Trophoblast cell (in vitro differentiated cells and primary cell): ENCODE measurements around the gene AGR3.

Experiments
- DNase-seq, 2 donors: peaks; one replicate each; pipeline ENCODE4 v3.0.0-alpha.2; 2016
- H2AFZ ChIP-seq: 2 replicates; pipeline ENCODE4 v1.6.1; 2013; ENCODE audit warnings: low read length, moderate library complexity, mild to moderate bottlenecking; ENCODE audit not compliant: insufficient read depth, poor library complexity
- H2AK5ac ChIP-seq: 2 replicates; pipeline ENCODE4 v1.6.1; 2013; ENCODE audit warnings: mild to moderate bottlenecking, low read length
- H2BK120ac ChIP-seq: 2 replicates; pipeline ENCODE4 v1.6.1; 2013; ENCODE audit warnings: low read length, mild to moderate bottlenecking, moderate library complexity; ENCODE audit not compliant: insufficient read depth, poor library complexity
- H2BK12ac ChIP-seq: 2 replicates; pipeline ENCODE4 v1.6.1; 2013; ENCODE audit warnings: mild to moderate bottlenecking, low read length, moderate library complexity
- H2BK5ac ChIP-seq: 2 replicates; pipeline ENCODE4 v1.6.1; 2013; ENCODE audit warnings: low read length, low read depth, moderate library complexity, mild to moderate bottlenecking; ENCODE audit not compliant: poor library complexity
- H3K14ac ChIP-seq: 2 replicates; pipeline ENCODE4 v1.6.1; 2013; ENCODE audit warnings: mild to moderate bottlenecking, low read length
- H3K18ac ChIP-seq: 2 replicates; pipeline ENCODE4 v1.6.1; 2013; ENCODE audit warnings: mild to moderate bottlenecking, low read length
- H3K23ac ChIP-seq: 2 replicates; pipeline ENCODE4 v1.6.1; 2013; ENCODE audit warnings: low read length
- H3K27ac ChIP-seq: 2 replicates; pipeline ENCODE4 v1.5.1; 2013; ENCODE audit warnings: low read depth, mild to moderate bottlenecking, inconsistent platforms, low read length, moderate library complexity
- H3K27me3 ChIP-seq: 2 replicates; pipeline ENCODE4 v1.6.1; 2013; ENCODE audit warnings: inconsistent platforms, mild to moderate bottlenecking, low read length, moderate library complexity; ENCODE audit not compliant: insufficient read depth
- H3K36me3 ChIP-seq, 2 experiments: 1 replicate in 1 of 2; 2 replicates in 1 of 2; pipeline ENCODE4 v1.6.1; 2013; ENCODE audit warnings: low read length in 2 of 2, mild to moderate bottlenecking in 2 of 2, moderate library complexity in 1 of 2; ENCODE audit not compliant: insufficient read depth in 2 of 2, control insufficient read depth in 1 of 2
- H3K4ac ChIP-seq: 2 replicates; pipeline ENCODE4 v1.6.1; 2013; ENCODE audit warnings: low read depth, mild to moderate bottlenecking, low read length, moderate library complexity
- H3K4me1 ChIP-seq, 2 experiments: 1 replicate in 1 of 2; 2 replicates in 1 of 2; pipeline ENCODE4 v1.6.1; 2013; ENCODE audit warnings: low read length in 2 of 2, mild to moderate bottlenecking in 2 of 2, moderate library complexity in 1 of 2; ENCODE audit not compliant: insufficient read depth in 2 of 2, control insufficient read depth in 1 of 2
- H3K4me2 ChIP-seq: 2 replicates; pipeline ENCODE4 v1.6.1; 2013; ENCODE audit warnings: inconsistent platforms, mild to moderate bottlenecking, low read length, moderate library complexity
- H3K4me3 ChIP-seq: 2 replicates; pipeline ENCODE4 v1.5.1; 2013; ENCODE audit warnings: mild to moderate bottlenecking, low read depth, low read length, inconsistent platforms
- H3K79me1 ChIP-seq: one replicate; pipeline ENCODE4 v1.6.1; 2013; ENCODE audit warnings: low read length
- H3K79me2 ChIP-seq: 2 replicates; pipeline ENCODE4 v1.6.1; 2013; ENCODE audit warnings: low read length, mild to moderate bottlenecking; ENCODE audit not compliant: control insufficient read depth, insufficient read depth, poor library complexity
- H3K9ac ChIP-seq: 2 replicates; pipeline ENCODE4 v1.6.1; 2013; ENCODE audit warnings: mild to moderate bottlenecking, low read length
- H3K9me3 ChIP-seq: 2 replicates; pipeline ENCODE4 v1.6.1; 2013; ENCODE audit warnings: low read depth, mild to moderate bottlenecking, control low read depth, inconsistent platforms, low read length; ENCODE audit not compliant: insufficient read depth
- H4K12ac ChIP-seq: 2 replicates; pipeline ENCODE4 v1.6.1; 2013; ENCODE audit warnings: low read depth, mild to moderate bottlenecking, low read length, moderate library complexity
- H4K8ac ChIP-seq: 2 replicates; pipeline ENCODE4 v1.6.1; 2013; ENCODE audit warnings: low read depth, mild to moderate bottlenecking, low read length, moderate library complexity
- H4K91ac ChIP-seq: one replicate; pipeline ENCODE4 v1.6.1; 2013; ENCODE audit warnings: low read depth, mild to moderate bottlenecking, low read length, moderate library complexity
- WGBS: extraction: QIAGEN DNeasy Blood & Tissue Kit; methylation state at CpG from one replicate; pipeline ENCODE4 v1.1.7; 2013; ENCODE audit warnings: missing lambda C conversion rate; ENCODE audit not compliant: insufficient read length, insufficient coverage; ENCODE audit errors: extremely low coverage; 5-methylcytosine and 5-hydroxymethylcytosine counted together

AGR3 gene

GRCh38 chr7:16926283-16926682, 44.5 kb upstream of the AGR3 start:
- Histone ChIP-seq H4K91ac (no peak overlapping the region), H2BK5ac (no peak overlapping the region), H4K12ac (no peak overlapping the region), H2AK5ac (no peak overlapping the region), H2AFZ (no peak overlapping the region), H2BK120ac (no peak overlapping the region), H3K79me2 (no peaks in the 10 kb centered on the region), H3K9me3 (no peaks in the 10 kb centered on the region), H3K4me1 (peaks cover 0 to 2% of the 10 kb centered on the region in 2 experiments), H2BK12ac (no peak overlapping the region), H3K14ac (no peak overlapping the region), H3K36me3 (no peaks in the 10 kb centered on the region), H3K18ac (no peak overlapping the region), H3K27me3 (no peaks in the 10 kb centered on the region), H3K27ac (no peak overlapping the region), H3K79me1 (no peaks in the 10 kb centered on the region), H3K9ac (no peak overlapping the region), H3K23ac (no peak overlapping the region), H3K4ac (no peak overlapping the region), H4K8ac (no peak overlapping the region), H3K4me2 (no peak overlapping the region), H3K4me3 (no peak overlapping the region)
- DNase-seq: peak; percentile 17 to 57
- no CpG with 5 or more reads among the region's 2 CpGs for WGBS

GRCh38 chr7:16925609-16926008, 43.8 kb upstream of the AGR3 start:
- no CpG with 5 or more reads among the region's 3 CpGs for WGBS
- Histone ChIP-seq H3K36me3 (no peaks in the 10 kb centered on the region), H3K4me3 (no peak overlapping the region), H2BK120ac (no peak overlapping the region), H4K12ac (no peak overlapping the region), H4K8ac (no peak overlapping the region), H3K4me1 (peaks cover 0 to 2% of the 10 kb centered on the region in 2 experiments), H4K91ac (no peak overlapping the region), H3K79me2 (no peaks in the 10 kb centered on the region), H3K4ac (no peak overlapping the region), H3K27ac (no peak overlapping the region), H3K18ac (no peak overlapping the region), H3K9ac (no peak overlapping the region), H3K79me1 (no peaks in the 10 kb centered on the region), H2AK5ac (no peak overlapping the region), H3K9me3 (no peaks in the 10 kb centered on the region), H2BK12ac (no peak overlapping the region), H3K4me2 (no peak overlapping the region), H3K27me3 (no peaks in the 10 kb centered on the region), H2AFZ (no peak overlapping the region), H3K23ac (no peak overlapping the region), H3K14ac (no peak overlapping the region), H2BK5ac (no peak overlapping the region)
- DNase-seq: no peak

DNA sequence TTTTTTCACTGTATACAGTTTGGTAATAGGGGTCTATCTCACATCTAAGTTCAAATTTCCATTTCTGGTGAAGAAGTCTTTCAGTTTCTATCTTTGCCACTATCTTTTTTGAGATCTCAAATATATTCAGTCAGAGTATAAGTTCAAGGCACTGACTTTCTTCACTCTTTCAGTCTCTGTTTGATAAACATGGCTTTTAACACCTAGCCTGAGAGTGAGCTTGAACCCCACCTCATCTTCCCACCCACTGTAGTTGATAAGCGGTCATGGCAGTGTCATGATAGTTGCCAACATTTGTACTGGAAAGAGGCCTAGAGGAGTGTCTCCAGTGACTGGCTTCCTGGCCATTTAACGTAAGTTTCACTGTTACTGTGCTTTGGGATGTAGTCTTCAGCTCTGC, 41.2 kb upstream of the AGR3 start:
- no peak for DNase-seq
- H2BK120ac ChIP-seq: no peak overlapping the region
- H3K79me1 ChIP-seq: no peaks in the 10 kb centered on the region
- H3K27me3 ChIP-seq: no peaks in the 10 kb centered on the region
- H4K12ac ChIP-seq: no peak overlapping the region
- H3K4me1 ChIP-seq: peaks cover 0 to 2% of the 10 kb centered on the region in 2 experiments
- H3K9ac ChIP-seq: no peak overlapping the region
- no peak overlapping the region for H4K8ac ChIP-seq
- H3K4me3 ChIP-seq: no peak overlapping the region
- no CpG with 5 or more reads among the region's 2 CpGs for WGBS
- no peak overlapping the region for H3K18ac ChIP-seq
- no peak overlapping the region for H2BK5ac ChIP-seq
- no peak overlapping the region for H3K27ac ChIP-seq
- H3K23ac ChIP-seq: no peak overlapping the region
- H3K14ac ChIP-seq: no peak overlapping the region
- H4K91ac ChIP-seq: no peak overlapping the region
- H3K4ac ChIP-seq: no peak overlapping the region
- no peaks in the 10 kb centered on the region for H3K9me3 ChIP-seq
- H3K36me3 ChIP-seq: no peaks in the 10 kb centered on the region
- no peak overlapping the region for H2AFZ ChIP-seq
- H2BK12ac ChIP-seq: no peak overlapping the region
- no peak overlapping the region for H3K4me2 ChIP-seq
- H2AK5ac ChIP-seq: no peak overlapping the region
- no peaks in the 10 kb centered on the region for H3K79me2 ChIP-seq

GRCh38 chr7:16921644-16922257, 40.0 kb upstream of the AGR3 start:
- Histone ChIP-seq H3K36me3 (no peaks in the 10 kb centered on the region), H3K14ac (no peak overlapping the region), H3K79me1 (no peaks in the 10 kb centered on the region), H2AK5ac (no peak overlapping the region), H2BK12ac (no peak overlapping the region), H3K4ac (no peak overlapping the region), H3K27me3 (no peaks in the 10 kb centered on the region), H4K91ac (no peak overlapping the region), H3K9me3 (no peaks in the 10 kb centered on the region), H2BK120ac (no peak overlapping the region), H2BK5ac (no peak overlapping the region), H4K12ac (no peak overlapping the region), H3K27ac (no peak overlapping the region), H2AFZ (no peak overlapping the region), H3K4me1 (peaks cover 2 to 3% of the 10 kb centered on the region in 2 experiments), H3K23ac (no peak overlapping the region), H3K9ac (no peak overlapping the region), H4K8ac (no peak overlapping the region), H3K4me2 (no peak overlapping the region), H3K4me3 (no peak overlapping the region), H3K18ac (no peak overlapping the region), H3K79me2 (no peaks in the 10 kb centered on the region)
- DNase-seq: no peak
- no CpG with 5 or more reads among the region's 3 CpGs for WGBS
